H54 (cell line): ENCODE measurements around the gene KRT77.

Experiments
- DNase-seq: peaks from one replicate; pipeline ENCODE4 v3.0.0; 2011; ENCODE audit warnings: low spot score, mixed read lengths; ENCODE audit not compliant: insufficient read length
- FAIRE-seq: peaks from 3 replicates; lab custom pipeline; 2011; peaks lifted over from hg19 to GRCh38; lab: Jason Lieb, UNC
- POLR2A ChIP-seq: IDR thresholded peaks from 2 replicates; pipeline ENCODE4 v1.6.1; 2011; ENCODE audit warnings: low read depth, mild to moderate bottlenecking, low read length

KRT77 gene

GRCh38 chr12:52659395-52659794 is 43.9 kb downstream of the KRT77 start:
- FAIRE-seq, result no peak
- no peak for DNase-seq
- no peak for TF ChIP-seq POLR2A

GRCh38 chr12:52658196-52658595 is 45.1 kb downstream of the KRT77 start:
- DNase-seq (no peak), FAIRE-seq (no peak)

GRCh38 chr12:52657250-52657902 is 45.9 kb downstream of the KRT77 start:
- no peak for TF ChIP-seq POLR2A
- FAIRE-seq (no peak), DNase-seq (no peak)

More at GRCh38 chr12:52658196-52658595, 45.1 kb downstream of the KRT77 start:
- TF ChIP-seq POLR2A, result no peak

GRCh38 chr12:52656616-52657015 is 46.7 kb downstream of the KRT77 start:
- FAIRE-seq, result no peak
- TF ChIP-seq POLR2A, result no peak

GRCh38 chr12:52655720-52656124 is 47.6 kb downstream of the KRT77 start:
- DNase-seq (no peak), FAIRE-seq (no peak)
- TF ChIP-seq POLR2A, result no peak

More at GRCh38 chr12:52656616-52657015, 46.7 kb downstream of the KRT77 start:
- no peak for DNase-seq

- no peak for DNase-seq
- FAIRE-seq, result no peak
- TF ChIP-seq POLR2A, result no peak
These were observed 48.1 kb downstream of the KRT77 start for GRCh38 chr12:52655251-52655650.

- no peak for FAIRE-seq
- no peak for TF ChIP-seq POLR2A
These were observed 51.5 kb downstream of the KRT77 start, which contains the start of gene KRT2 for GRCh38 chr12:52651726-52652261. TSS of gene KRT2 (minus strand) at chr12:52652211. CDS start at chr12:52652142, 69 bp downstream.

GRCh38 chr12:52650520-52651081 is 52.7 kb downstream of the KRT77 start:
- TF ChIP-seq POLR2A, result no peak
- FAIRE-seq, result no peak
- no peak for DNase-seq

More at GRCh38 chr12:52651726-52652261, 51.5 kb downstream of the KRT77 start, which contains the start of gene KRT2:
- no peak for DNase-seq

GRCh38 chr12:52649066-52649465 is 54.3 kb downstream of the KRT77 start:
- TF ChIP-seq POLR2A, result no peak
- no peak for FAIRE-seq
- DNase-seq, result no peak

GRCh38 chr12:52648012-52648550 is 55.2 kb downstream of the KRT77 start:
- no peak for FAIRE-seq
- TF ChIP-seq POLR2A, result no peak
- DNase-seq, result no peak

GRCh38 chr12:52647601-52648000 is 55.7 kb downstream of the KRT77 start:
- FAIRE-seq (no peak), DNase-seq (no peak)
- TF ChIP-seq POLR2A, result no peak

- FAIRE-seq (no peak), DNase-seq (no peak)
- TF ChIP-seq POLR2A, result no peak
These were observed 56.7 kb downstream of the KRT77 start for GRCh38 chr12:52646613-52647012.

- TF ChIP-seq POLR2A, result no peak
- DNase-seq (no peak), FAIRE-seq (no peak)
These were observed 57.3 kb downstream of the KRT77 start for GRCh38 chr12:52645982-52646381.

GRCh38 chr12:52645120-52645761 is 58.1 kb downstream of the KRT77 start:
- TF ChIP-seq POLR2A, result no peak
- no peak for DNase-seq
- no peak for FAIRE-seq

GRCh38 chr12:52644078-52644415 is 59.3 kb downstream of the KRT77 start:
- no peak for DNase-seq
- no peak for FAIRE-seq
- no peak for TF ChIP-seq POLR2A
